T-helper 22 cell (primary cell): ENCODE results near the gene NAMPT.

ENCODE experiments used
- DNase-seq: peaks from one replicate; pipeline ENCODE4 v3.0.0-alpha.2; 2020; ENCODE audit warnings: low read depth

Gene NAMPT

DNA sequence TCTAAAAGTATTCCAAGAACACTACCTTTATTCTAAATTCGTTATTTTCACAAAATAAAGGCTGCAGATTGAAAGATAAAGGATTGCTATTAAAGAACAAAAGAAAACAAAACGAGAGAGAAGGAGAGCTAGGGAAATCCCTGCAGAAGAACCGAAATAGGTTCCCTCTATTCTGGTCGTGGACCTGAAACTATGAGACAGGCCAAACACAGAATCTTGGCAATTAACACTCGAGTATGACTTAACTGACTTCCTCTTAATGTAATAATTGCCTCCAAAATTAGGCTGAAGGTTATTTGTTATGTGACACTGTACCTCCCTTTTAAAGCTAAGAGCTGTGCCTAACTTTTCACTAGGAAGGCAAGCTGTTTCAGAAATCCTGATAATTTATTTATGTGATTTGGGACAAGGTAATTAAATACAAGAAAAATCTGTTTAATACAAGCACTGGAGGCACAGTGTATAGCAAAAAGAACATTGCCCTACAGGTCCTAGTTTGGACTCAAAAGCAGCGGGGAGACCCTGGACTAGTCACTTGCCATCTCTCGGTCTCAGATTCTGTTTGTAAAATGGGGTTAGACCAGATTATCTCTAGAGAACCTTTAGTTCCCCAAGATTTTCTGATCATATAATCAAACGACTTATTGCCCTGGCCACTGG is 11.6 kb downstream of the NAMPT start:
- no peak for DNase-seq

DNA sequence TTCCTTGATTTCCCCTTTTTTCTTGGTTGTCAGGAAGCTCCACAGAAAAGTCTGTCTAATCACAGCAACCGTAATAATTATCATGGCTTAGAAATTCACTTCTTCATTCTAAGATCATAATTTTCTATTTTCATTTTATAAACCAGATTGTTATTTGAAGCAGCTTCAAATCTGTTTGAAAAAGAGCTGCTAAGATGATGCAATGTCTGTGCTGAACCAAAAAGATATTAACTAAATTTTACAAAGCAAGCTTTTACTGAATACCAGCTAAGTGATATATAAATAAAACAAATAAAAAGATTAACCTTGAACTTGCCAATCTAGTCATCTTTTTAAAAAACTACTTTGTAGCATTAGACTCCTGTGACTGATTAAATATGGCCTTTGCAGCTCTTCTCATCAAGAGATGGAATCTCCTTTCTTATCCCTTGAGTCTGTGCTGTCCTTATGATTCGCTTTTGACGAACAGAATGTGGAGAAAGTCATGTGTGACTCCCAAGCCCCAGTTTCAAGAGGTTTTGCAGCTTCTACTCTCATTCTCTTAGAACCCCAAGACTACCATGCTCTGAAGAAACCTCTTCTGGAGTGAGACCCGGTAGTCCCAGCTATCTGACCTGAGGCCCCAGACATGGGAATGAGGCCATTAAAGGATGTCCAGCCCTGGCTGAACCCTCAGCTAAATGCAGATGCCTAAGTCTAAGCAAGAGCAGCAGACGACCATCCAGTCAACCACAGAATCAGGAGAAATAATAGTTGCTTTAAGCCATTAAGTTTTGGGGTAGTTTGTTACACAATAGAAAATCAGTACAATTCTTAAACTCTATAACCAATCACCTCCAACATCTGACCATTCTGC is 14.4 kb downstream of the NAMPT start:
- no peak for DNase-seq

DNA sequence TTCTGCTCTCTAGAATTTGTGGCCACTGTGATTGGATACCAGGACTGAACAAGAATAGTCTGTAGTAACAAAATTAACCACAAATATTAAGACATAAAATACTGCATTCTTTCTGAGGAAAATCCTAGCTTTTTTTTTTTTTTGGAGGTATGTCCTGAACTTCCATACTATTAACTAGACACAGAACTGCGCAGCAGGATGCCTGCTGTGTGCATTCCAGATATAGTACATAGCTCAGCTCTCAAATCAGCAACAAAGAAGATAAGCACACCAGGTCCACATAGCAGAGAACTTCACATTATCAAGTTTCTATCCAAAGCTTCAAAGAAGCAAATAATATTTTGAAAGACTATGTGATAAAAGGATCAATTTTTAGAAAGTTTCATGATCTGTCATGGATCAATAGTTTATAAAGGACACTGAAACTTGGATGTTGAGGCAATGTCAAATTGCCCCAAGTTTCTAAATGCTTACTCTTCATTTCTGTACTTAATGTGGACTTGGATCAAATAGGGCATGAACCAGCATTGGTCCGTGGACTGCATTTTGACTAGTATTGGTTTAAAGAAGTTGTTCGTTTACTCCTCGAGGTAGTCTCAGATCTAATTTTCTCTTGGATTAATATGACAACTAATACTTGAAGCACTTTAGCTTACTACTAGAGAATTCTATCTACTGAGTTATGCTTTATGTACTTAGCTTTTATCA is 15.4 kb downstream of the NAMPT start:
- no peak for DNase-seq

GRCh38 chr7:106265133-106265532 is 19.6 kb downstream of the NAMPT start:
- no peak for DNase-seq

DNA sequence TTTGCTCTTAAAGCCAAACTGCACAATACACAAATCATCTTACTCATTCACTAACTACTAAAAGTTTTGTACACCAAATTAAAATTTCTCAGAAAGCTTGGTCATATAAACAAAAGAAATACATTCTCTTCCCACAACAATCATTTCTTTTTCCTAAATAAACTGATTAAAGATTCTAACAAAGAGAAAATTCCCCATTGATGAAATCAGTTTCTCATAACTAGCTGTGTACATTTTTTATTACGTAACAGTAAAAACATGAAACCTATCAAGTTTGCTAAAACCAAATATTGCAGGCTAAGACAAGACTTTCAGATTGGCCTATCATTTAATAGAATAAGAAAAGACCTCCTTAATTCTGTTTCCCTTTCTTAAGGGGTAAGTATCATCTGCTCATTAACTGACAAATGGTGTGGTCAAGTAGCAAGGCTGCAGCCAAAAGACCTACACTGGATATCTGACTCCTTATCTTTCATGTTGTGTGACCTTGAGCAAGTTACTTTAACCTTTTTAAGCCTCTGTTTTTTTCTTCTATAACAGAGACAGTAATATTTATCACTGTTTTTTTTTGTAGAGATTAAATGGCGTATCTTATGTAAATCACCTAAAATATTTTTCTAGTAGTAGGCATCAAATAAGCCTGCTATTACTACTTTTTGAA is 22.4 kb downstream of the NAMPT start:
- DNase-seq = no peak

DNA sequence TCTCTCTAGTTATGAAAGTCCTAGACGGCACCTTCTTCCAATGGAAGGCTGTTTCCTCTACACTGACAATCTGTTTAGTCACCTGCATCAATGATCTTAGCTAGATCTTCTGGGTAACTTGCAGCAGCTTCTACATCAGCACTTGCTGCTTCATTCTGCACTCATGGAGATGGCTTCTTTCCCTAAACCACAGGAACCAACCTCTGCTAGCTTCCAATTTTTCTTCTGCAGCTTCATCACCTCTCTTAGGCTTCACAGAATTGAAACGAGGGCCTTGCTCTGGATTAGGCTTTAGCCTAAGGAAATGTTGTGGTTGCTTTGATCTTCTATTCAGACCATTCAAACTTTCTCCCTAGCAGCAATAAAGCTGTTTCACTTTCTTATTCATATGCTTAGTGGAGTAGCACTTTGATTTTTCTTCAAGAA is 24.6 kb downstream of the NAMPT start:
- no peak for DNase-seq

- DNase-seq = no peak
Observed at GRCh38 chr7:106258789-106259188, 26.0 kb downstream of the NAMPT start.

- no peak for DNase-seq
Observed at GRCh38 chr7:106257752-106258151, 27.0 kb downstream of the NAMPT start.

GRCh38 chr7:106256144-106256543 is 28.6 kb downstream of the NAMPT start:
- no peak for DNase-seq

DNA sequence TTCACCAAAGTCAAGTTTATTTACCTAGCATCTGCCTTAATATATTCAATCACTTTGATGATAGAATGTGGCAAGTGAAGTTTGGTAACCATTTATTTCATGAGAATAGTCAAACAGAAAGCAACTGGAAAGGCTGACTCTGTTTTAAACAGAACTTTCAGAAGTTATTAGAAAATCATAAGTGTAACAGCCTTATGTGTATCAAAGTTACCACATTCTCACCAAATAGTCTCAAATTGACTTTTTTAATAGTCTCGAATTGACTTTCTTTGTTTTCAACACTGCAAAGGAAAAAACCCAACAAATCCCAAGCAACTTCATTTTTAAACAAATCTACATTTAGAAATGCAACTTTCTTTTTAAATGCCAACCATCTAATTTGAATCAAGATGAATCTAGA is 29.5 kb downstream of the NAMPT start:
- no peak for DNase-seq

GRCh38 chr7:106254525-106255116 is 30.2 kb downstream of the NAMPT start:
- no peak for DNase-seq

- DNase-seq = no peak
Observed at GRCh38 chr7:106252568-106252967, 32.2 kb downstream of the NAMPT start.

GRCh38 chr7:106249488-106249887 is 35.3 kb downstream of the NAMPT start:
- DNase-seq = no peak

DNA sequence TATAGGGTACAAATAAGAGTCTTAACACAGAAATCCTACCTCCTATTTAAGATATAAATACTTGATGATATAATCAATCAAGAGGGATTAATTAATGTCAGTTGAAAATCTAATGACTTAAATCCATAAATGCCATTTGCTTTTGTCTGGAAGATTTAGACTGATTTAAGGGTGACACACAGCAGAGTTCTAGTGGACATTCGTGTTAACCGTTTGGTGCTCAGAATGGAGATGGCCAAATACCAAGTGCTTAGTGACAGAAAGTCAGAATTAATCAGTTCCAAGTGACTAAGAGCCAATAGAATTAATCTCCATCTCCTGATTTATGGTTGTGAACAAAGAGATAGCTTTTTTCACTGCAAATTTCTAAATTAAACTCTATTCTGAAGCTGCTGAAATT is 36.2 kb downstream of the NAMPT start:
- no peak for DNase-seq

GRCh38 chr7:106247841-106248240 is 36.9 kb downstream of the NAMPT start:
- DNase-seq = no peak

- DNase-seq = no peak
Observed at GRCh38 chr7:106246902-106247711, 37.7 kb downstream of the NAMPT start.

DNA sequence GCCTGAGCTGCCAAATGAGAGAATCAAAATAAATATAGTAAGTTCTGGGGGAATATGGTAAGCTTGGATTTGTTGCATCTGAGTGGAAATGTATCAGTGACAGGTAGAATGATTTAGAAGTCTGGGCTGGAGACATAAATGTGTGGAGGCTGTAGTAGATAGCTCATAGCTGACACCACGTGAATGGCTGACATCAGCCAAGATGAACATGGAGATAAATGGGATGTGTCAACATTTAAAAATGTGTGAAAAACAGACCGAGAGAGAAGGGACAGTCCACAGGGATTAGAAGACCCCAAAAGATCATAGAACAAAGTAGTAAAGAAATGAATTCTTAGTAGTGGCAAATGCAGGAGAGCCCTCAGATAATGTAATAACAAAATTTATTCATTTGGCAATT is 40.9 kb downstream of the NAMPT start:
- DNase-seq = no peak

GRCh38 chr7:106239406-106239805 is 45.4 kb downstream of the NAMPT start:
- no peak for DNase-seq

- DNase-seq = no peak
Observed at GRCh38 chr7:106238830-106239229, 46.0 kb downstream of the NAMPT start.

GRCh38 chr7:106236065-106236464 is 48.7 kb downstream of the NAMPT start:
- no peak for DNase-seq

DNA sequence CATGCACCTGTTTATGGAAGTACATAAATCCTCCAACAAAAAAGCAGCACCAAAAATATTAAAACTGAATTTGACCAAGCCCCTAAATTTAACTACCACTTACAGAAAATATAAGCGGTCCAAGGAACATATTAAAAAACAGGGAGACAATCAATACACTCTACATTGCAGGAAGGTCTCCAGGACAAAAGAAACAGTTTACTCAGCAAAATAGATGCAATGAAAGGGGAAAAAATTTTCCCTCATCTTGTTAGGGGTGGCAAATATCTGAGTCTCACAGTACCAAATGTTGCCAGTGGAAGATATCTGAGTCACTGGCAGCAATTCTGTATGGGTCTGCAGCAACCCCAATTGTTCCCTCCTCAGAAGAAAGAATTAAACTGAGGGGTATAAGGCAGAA is 50.4 kb downstream of the NAMPT start:
- no peak for DNase-seq
